ENCODE measurements around the gene TCP11L2. TPM values are rescaled to one million over a fixed set of nuclear protein-coding genes. Genes with fewer than 3 reads are reported as not detected.

TCP11L2 gene
- total RNA-seq, 1 experiment from 2014 or later = 7.7 TPM

DNA sequence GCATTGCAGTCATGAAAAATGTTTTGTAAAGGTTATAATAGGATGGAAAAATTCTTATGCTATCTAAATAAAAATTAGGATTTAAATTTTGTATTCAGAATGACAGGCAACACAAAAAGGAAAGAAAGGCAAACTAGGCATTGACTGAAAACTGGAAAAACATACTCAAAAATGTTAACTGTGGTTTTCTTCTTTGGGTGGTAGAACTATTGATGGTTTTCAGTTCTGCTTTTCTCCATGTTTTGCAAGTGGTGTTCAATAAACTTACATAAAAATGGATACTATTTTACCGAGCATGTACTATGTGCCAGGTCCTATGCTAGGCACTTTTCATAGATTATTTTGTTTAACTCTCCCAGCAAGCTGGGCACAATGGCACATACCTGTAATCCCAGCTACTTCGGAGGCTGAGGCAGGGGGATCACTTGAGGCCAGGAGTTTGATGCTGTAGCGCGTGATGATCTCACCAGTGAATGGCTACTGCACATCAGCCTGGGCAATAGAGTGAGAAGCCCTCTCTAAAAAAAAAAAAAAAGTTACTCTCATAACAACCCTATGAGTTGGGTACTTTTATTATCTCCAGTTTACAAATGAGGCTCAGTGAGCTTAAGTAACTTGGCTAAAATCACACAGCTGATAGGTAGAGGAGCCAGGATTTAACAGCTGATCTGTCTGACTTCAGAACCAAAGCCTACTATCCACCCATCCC lies 26.3 kb upstream of the TCP11L2 start:
- H3K4me3 Mint-ChIP-seq (ENCODE audit: unreplicated experiment) = no peak overlapping the region
- Histone ChIP-seq H3K9me3 (no peaks in the 10 kb centered on the region), H3K4me1 (peaks cover 47% of the 10 kb centered on the region), H3K4me3 (ENCODE audit: low read depth, low read length) (no peak overlapping the region), H3K36me3 (ENCODE audit: control insufficient read depth, insufficient read depth, low read length) (no peaks in the 10 kb centered on the region), H3K27me3 (replicated peaks; ENCODE audit: control insufficient read depth, insufficient read depth, low read length) (no peaks in the 10 kb centered on the region)
- H3K27ac Mint-ChIP-seq (ENCODE audit: unreplicated experiment) = no peak overlapping the region
- H3K27me3 Mint-ChIP-seq (ENCODE audit: insufficient read depth, unreplicated experiment) = no peaks in the 10 kb centered on the region
- ChIA-PET CTCF (no interaction called here), POLR2A (no interaction called here)
- H3K9me3 Mint-ChIP-seq (ENCODE audit: unreplicated experiment) = peaks cover 12% of the 10 kb centered on the region
- no peak for TF ChIP-seq CTCF (IDR thresholded peaks at IDR 0.05; ENCODE audit: insufficient read depth in 1 of 2, low read depth in 1 of 2, low read length in 1 of 2, severe bottlenecking in 1 of 2, unreplicated experiment in 1 of 2)
- H3K4me1 Mint-ChIP-seq (ENCODE audit: low read depth, unreplicated experiment) = peaks cover 28% of the 10 kb centered on the region
- DNase-seq = no peak
- no TSS peak for BruUV-seq (replicated peaks)
- no peaks in the 10 kb centered on the region for H3K36me3 Mint-ChIP-seq (ENCODE audit: insufficient read depth, unreplicated experiment)
- intact Hi-C loops (cut with micrococcal nuclease; ENCODE audit: unreplicated experiment) = no loop called here

GRCh38 chr12:106280106-106280505 lies 22.4 kb upstream of the TCP11L2 start:
- peaks cover 50% of the 10 kb centered on the region for H3K4me1 ChIP-seq
- H3K36me3 Mint-ChIP-seq (ENCODE audit: insufficient read depth, unreplicated experiment) = no peaks in the 10 kb centered on the region
- no peak for DNase-seq
- no peak overlapping the region for H3K4me3 Mint-ChIP-seq (ENCODE audit: unreplicated experiment)
- H3K27ac Mint-ChIP-seq (ENCODE audit: unreplicated experiment) = no peak overlapping the region
- no peak overlapping the region for H3K4me3 ChIP-seq (ENCODE audit: low read depth, low read length)
- no peaks in the 10 kb centered on the region for H3K27me3 Mint-ChIP-seq (ENCODE audit: insufficient read depth, unreplicated experiment)
- intact Hi-C loops (cut with micrococcal nuclease; ENCODE audit: unreplicated experiment) = loop anchor here (5.0 kb wide), 1 partner anchor 77 kb away; the partner anchor contains the start of gene POLR3B
- no peaks in the 10 kb centered on the region for H3K36me3 ChIP-seq (ENCODE audit: control insufficient read depth, insufficient read depth, low read length)
- no peaks in the 10 kb centered on the region for H3K27me3 ChIP-seq (replicated peaks; ENCODE audit: control insufficient read depth, insufficient read depth, low read length)
- H3K4me1 Mint-ChIP-seq (ENCODE audit: low read depth, unreplicated experiment) = peaks cover 49% of the 10 kb centered on the region
- no peak for TF ChIP-seq CTCF (IDR thresholded peaks at IDR 0.05; ENCODE audit: insufficient read depth in 1 of 2, low read depth in 1 of 2, low read length in 1 of 2, severe bottlenecking in 1 of 2, unreplicated experiment in 1 of 2)
- peaks cover 12% of the 10 kb centered on the region for H3K9me3 Mint-ChIP-seq (ENCODE audit: unreplicated experiment)
- no peaks in the 10 kb centered on the region for H3K9me3 ChIP-seq
- POLR2A ChIA-PET = no interaction called here
- BruUV-seq (replicated peaks) = no TSS peak
- CTCF ChIA-PET = interaction anchor here (1.8 kb wide), 1 partner anchor 53 kb away, joined by 5 read pairs; no protein-coding TSS in a partner anchor

DNA sequence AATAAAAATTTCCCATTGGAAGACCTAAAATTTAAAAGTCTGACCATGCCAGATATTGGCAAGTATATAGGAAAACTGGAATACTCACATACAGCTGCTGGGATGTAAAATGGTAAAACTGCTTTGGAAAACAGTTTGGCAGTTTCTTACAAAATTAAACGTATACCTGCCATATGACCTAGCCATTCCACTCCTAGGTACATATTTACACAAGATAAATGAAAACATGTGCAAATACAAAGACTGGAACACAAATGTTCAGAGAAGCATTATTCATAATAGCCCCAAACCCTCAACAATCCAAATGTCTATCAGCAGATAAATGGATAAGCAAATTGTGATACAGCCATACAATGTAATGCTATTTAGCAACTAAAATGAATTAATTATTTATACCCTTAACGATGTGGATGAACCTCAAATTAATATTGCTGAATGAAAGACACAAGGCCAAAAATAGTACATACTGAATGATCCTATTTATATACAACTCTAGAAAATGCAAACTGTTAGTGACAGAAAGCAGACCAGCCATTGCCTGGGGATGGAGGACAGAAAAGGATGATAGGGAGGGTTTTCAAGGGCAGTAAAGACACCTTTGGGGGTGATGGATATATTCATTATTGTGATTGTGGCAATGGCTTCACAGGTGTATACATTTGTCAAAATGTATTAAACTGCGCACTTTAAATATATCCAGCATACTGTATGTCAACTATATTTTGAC lies 21.3 kb upstream of the TCP11L2 start:
- no peaks in the 10 kb centered on the region for H3K27me3 Mint-ChIP-seq (ENCODE audit: insufficient read depth, unreplicated experiment)
- ChIA-PET CTCF (interaction anchor here (0.7 to 2.2 kb wide), 7 partner anchors 19 to 944 kb away, joined by 3 to 44 read pairs (median 5); no protein-coding TSS in a partner anchor), POLR2A (interaction anchor here (0.7 kb wide), 1 partner anchor 76 kb away, joined by 3 read pairs; no protein-coding TSS in a partner anchor)
- TF ChIP-seq CTCF (IDR thresholded peaks at IDR 0.05; ENCODE audit: insufficient read depth in 1 of 2, low read depth in 1 of 2, low read length in 1 of 2, severe bottlenecking in 1 of 2, unreplicated experiment in 1 of 2) = no peak
- intact Hi-C loops (cut with micrococcal nuclease; ENCODE audit: unreplicated experiment) = loop anchor here (5.0 kb wide), 1 partner anchor 76 kb away; the partner anchor contains the start of gene POLR3B
- peaks cover 12% of the 10 kb centered on the region for H3K9me3 Mint-ChIP-seq (ENCODE audit: unreplicated experiment)
- Histone ChIP-seq H3K9me3 (no peaks in the 10 kb centered on the region), H3K4me1 (peaks cover 44% of the 10 kb centered on the region), H3K27me3 (replicated peaks; ENCODE audit: control insufficient read depth, insufficient read depth, low read length) (no peaks in the 10 kb centered on the region), H3K4me3 (ENCODE audit: low read depth, low read length) (no peak overlapping the region), H3K36me3 (ENCODE audit: control insufficient read depth, insufficient read depth, low read length) (no peaks in the 10 kb centered on the region)
- no TSS peak for BruUV-seq (replicated peaks)
- no peak for DNase-seq
- H3K27ac Mint-ChIP-seq (ENCODE audit: unreplicated experiment) = no peak overlapping the region
- H3K4me1 Mint-ChIP-seq (ENCODE audit: low read depth, unreplicated experiment) = peaks cover 45% of the 10 kb centered on the region
- no peak overlapping the region for H3K4me3 Mint-ChIP-seq (ENCODE audit: unreplicated experiment)
- no peaks in the 10 kb centered on the region for H3K36me3 Mint-ChIP-seq (ENCODE audit: insufficient read depth, unreplicated experiment)

Measured in Caco-2 (cell line).